Heart left ventricle (tissue), 16 donors: ENCODE data around the gene CTSA. TPM values are rescaled to one million over a fixed set of nuclear protein-coding genes. Genes with fewer than 3 reads are reported as not detected.
"Not testable (repeated sequence)": the region's sequence is repeated elsewhere in the genome, so short reads cannot be mapped to it uniquely, and the experiment has no call there.

ENCODE experiments used
- ATAC-seq, 4 donors: fragments of 200-7000 bp; cut with Tn5 transposase; one replicate each; pipeline ENCODE4 v1.9.1; 2020 to 2022; ENCODE audit warnings: moderate library complexity in 4 of 4, mild to moderate bottlenecking in 3 of 4, moderate number of reproducible peaks in 1 of 4
- DNase-seq, 5 donors: peaks; one replicate each; pipeline ENCODE4 v3.0.0-alpha.2; 2020
- H3K27ac ChIP-seq, 12 donors: fragments of 200-600 bp; sonication (generic) in 4 of 12; one replicate each; pipeline versions ENCODE4 v1.5.0 to v1.8.0; 2016 to 2022; ENCODE audit warnings: mild to moderate bottlenecking in 2 of 12
- H3K27me3 ChIP-seq, 9 donors: fragments of 200-600 bp; sonication (generic) in 2 of 9; one replicate each; pipeline versions ENCODE4 v1.5.1 to v1.8.0; 2016 to 2022; ENCODE audit warnings: mild to moderate bottlenecking in 3 of 9
- H3K36me3 ChIP-seq, 9 donors: fragments of 200-600 bp; sonication (generic) in 2 of 9; one replicate each; pipeline versions ENCODE4 v1.5.0 to v1.8.0; 2018 to 2022; ENCODE audit warnings: mild to moderate bottlenecking in 2 of 9
- H3K4me1 ChIP-seq, 12 donors: fragments of 200-600 bp; sonication (generic) in 4 of 12; one replicate each; pipeline versions ENCODE4 v1.5.0 to v1.8.0; 2016 to 2022; ENCODE audit warnings: mild to moderate bottlenecking in 3 of 12
- H3K4me3 ChIP-seq, 12 donors: fragments of 200-600 bp; sonication (generic) in 4 of 12; one replicate each; pipeline versions ENCODE4 v1.5.0 to v1.8.0; 2017 to 2022; ENCODE audit warnings: mild to moderate bottlenecking in 9 of 12, moderate library complexity in 4 of 12
- H3K9me3 ChIP-seq, 12 donors: fragments of 200-600 bp; sonication (generic) in 4 of 12; one replicate each; pipeline versions ENCODE4 v1.5.0 to v1.8.0; 2016 to 2022; ENCODE audit warnings: mild to moderate bottlenecking in 1 of 12
- POLR2A ChIP-seq, 2 donors: fragments of 450-650 bp; IDR thresholded peaks; one replicate each; pipeline ENCODE4 v1.6.1; 2017; ENCODE audit warnings: antibody characterized with exemption in 2 of 2, mild to moderate bottlenecking in 2 of 2, moderate library complexity in 2 of 2
- WGBS, 4 donors: extraction: QIAGEN DNeasy Blood & Tissue Kit in 2 of 4; methylation state at CpG; one replicate each; pipeline versions ENCODE4 v1.1.5 to v1.1.7; 2013 to 2018; 5-methylcytosine and 5-hydroxymethylcytosine counted together
- intact Hi-C, 10 donors: fragments of 100-400 bp; cut with DNase I; formaldehyde crosslinking; loops; one replicate each; pipeline versions ENCODE4 v1.11.1 to v1.14.2; 2022
- polyA plus RNA-seq, 2 donors: library from polyadenylated mRNA; stranded (reverse); fragments of 200-250 nt; gene quantifications; one replicate each; pipeline ENCODE4 v1.2.3, GENCODE V29; 2013
- total RNA-seq, 9 donors: library from RNA; depleted of rRNA in 2 of 9; stranded (reverse); fragments of >200 nt in 2 of 9; fragmentation: NEBNext Ultra II Directional in 3 of 9; extraction: Animal tissue kit (Norgen Biotek cat#: 25700) in 3 of 9; gene quantifications; one replicate each; pipeline versions ENCODE4 v1.1.0 to v1.2.4, GENCODE V29; 2016 to 2023
- TF ChIP-seq, protein P1 (sequence below), 12 donors: fragments of 200-600 bp; sonication (generic) in 4 of 12; IDR thresholded peaks; one replicate each; pipeline versions ENCODE4 v1.5.0 to v1.8.0; 2018 to 2022; ENCODE audit warnings: antibody characterized with exemption in 12 of 12, mild to moderate bottlenecking in 5 of 12
- donor health status: ischemic (EF 13 %, LVEDD 7.1; RV severe dilation, severe dysfunction).
- donor health status: healthy with polysubstance abuse.
- donor health status: DM: no; HTN: yes; CAD: no.
- donor health status: DM: no; HTN: no; CAD: no.
- donor health status: ischemic (EF 25% LVEDD 6.9; RV normal size, moderate dysfunction).
- donor health status: ischemic (EF 25% LVEDD 5.7; RV mildly dilated, moderate dysfunction).
- donor health status: healthy.
- donor health status: DM: yes; HTN: yes; CAD: no.
- donor health status: ischemic (EF 35%, LVEDD 5.7; RV mildly dilated, moderate dysfunction).
- donor health status: nonischemic (EF 11% LVEDD 7.7; RV severe dilation, severe dysfunction).
- donor health status: DM: yes; HTN: yes; CAD: no.
- donor health status: PGD.
- donor health status: ischemic (EF 29% LVEDD 5.4; RV normal size, mild dysfunction).
- donor health status: nonischemic (EF 23%, LVEDD 6.1; RV moderate dilation, normal function).

Gene CTSA
- total and polyA plus RNA-seq, 11 donors: 62.5 to 214 (median 107) TPM

- ATAC-seq: no peak
Observed at GRCh38 chr20:45926731-45927070, 35.6 kb downstream of the CTSA start.

DNA sequence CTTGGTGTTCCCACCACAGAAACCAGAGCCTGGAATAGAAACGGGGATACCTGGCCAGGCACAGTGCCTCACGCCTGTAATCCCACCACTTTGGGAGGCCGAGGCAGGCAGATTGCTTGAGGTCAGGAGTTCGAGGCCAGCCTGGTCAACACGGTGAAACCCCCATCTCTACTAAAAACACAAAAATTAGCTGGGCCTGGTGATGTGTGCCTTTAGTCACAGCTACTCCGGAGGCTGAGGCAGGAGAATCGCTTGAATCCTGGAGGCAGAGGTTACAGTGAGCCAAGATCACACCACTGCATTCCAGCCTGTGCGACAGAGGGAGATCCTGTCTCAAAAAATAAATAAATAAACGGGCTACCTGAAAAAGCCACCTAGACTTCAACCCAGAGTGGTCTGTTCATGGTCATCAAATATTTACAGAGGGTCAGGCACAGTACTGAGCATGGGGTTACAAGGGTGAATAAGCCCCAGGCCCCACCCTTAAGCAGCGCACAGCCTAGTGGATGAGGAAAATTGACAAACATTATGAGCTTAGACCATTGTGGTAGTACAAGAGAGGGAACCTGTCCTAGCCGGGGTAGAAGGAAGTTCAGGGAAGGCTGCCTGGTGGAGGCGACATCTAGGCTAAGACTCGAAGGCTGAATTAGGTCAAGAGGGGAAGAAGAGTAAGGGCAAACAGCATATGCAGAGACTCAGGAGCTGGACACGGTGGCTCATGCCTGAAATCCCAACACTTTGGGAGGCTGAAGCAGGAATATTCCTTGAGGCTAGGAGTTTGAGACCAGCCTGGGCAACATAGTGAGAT is 36.1 kb downstream of the CTSA start:
- no peak for TF ChIP-seq POLR2A (IDR thresholded peaks at IDR 0.05)
- TF ChIP-seq, protein P1, sequence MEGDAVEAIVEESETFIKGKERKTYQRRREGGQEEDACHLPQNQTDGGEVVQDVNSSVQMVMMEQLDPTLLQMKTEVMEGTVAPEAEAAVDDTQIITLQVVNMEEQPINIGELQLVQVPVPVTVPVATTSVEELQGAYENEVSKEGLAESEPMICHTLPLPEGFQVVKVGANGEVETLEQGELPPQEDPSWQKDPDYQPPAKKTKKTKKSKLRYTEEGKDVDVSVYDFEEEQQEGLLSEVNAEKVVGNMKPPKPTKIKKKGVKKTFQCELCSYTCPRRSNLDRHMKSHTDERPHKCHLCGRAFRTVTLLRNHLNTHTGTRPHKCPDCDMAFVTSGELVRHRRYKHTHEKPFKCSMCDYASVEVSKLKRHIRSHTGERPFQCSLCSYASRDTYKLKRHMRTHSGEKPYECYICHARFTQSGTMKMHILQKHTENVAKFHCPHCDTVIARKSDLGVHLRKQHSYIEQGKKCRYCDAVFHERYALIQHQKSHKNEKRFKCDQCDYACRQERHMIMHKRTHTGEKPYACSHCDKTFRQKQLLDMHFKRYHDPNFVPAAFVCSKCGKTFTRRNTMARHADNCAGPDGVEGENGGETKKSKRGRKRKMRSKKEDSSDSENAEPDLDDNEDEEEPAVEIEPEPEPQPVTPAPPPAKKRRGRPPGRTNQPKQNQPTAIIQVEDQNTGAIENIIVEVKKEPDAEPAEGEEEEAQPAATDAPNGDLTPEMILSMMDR (IDR thresholded peaks at IDR 0.05): no peak
- Histone ChIP-seq H3K9me3 (no peaks in the 10 kb centered on the region), H3K4me3 (no peak overlapping the region), H3K36me3 (no peaks in the 10 kb centered on the region), H3K27ac (no peak overlapping the region), H3K27me3 (no peaks in the 10 kb centered on the region), H3K4me1 (peaks cover 2 to 35% (median 21%) of the 10 kb centered on the region in 12 donors)
- no peak for ATAC-seq
- intact Hi-C loops: no loop called here
- DNase-seq: no peak
- WGBS, 4 donors: 85 to 88% (median 86%) methylated on average over 13 to 14 of the region's 14 CpGs

More at GRCh38 chr20:45926731-45927070, 35.6 kb downstream of the CTSA start:
- DNase-seq: no peak
- peaks cover 3 to 41% (median 26%) of the 10 kb centered on the region in 12 donors for H3K4me1 ChIP-seq
- TF ChIP-seq, protein P1 (IDR thresholded peaks at IDR 0.05): no peak
- no peak for TF ChIP-seq POLR2A (IDR thresholded peaks at IDR 0.05)
- intact Hi-C loops: no loop called here
- H3K36me3 ChIP-seq: no peaks in the 10 kb centered on the region
- no peak overlapping the region for H3K27ac ChIP-seq
- WGBS, 4 donors: 71 to 92% (median 81%) methylated on average over 2 of the region's 2 CpGs
- H3K4me3 ChIP-seq: no peak overlapping the region
- no peaks in the 10 kb centered on the region for H3K27me3 ChIP-seq
- no peaks in the 10 kb centered on the region for H3K9me3 ChIP-seq

DNA sequence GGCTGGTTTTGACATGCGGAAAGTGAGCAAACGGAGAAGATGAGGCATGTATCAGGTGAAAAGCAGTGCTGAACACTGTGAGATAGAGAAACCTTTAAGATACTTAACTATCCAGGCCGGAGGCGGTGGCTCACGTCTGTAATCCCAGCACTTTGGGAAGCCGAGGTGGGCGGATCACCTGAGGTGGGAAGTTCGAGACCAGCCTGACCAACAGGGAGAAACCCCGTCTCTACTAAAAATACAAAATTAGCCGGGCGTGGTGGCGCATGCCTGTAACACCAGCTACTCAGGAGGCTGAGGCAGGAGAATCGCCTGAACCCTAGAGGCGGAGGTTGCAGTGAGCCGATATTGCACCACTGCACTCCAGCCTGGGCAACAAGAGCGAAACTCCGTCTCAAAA is 40.5 kb downstream of the CTSA start:
- H3K4me1 ChIP-seq: peaks cover 0 to 24% (median 17%) of the 10 kb centered on the region in 12 donors
- ATAC-seq, H3K27me3 ChIP-seq, H3K27ac ChIP-seq, H3K36me3 ChIP-seq, H3K4me3 ChIP-seq, H3K9me3 ChIP-seq, DNase-seq: not testable (repeated sequence)
- intact Hi-C loops: loop anchor here in 4 of 10 donors (2.0 to 10.0 kb wide), 4 partner anchors 39 to 97 kb away; partner anchors contain the start of genes CTSA (in 2 of the 4), NEURL2 (in 2 of the 4), SNX21 (in 2 of the 4) and ZNF335 (in 1 of the 4)
- 92 to 97% (median 94%) methylated on average over 17 of the region's 17 CpGs for WGBS, 4 donors

DNA sequence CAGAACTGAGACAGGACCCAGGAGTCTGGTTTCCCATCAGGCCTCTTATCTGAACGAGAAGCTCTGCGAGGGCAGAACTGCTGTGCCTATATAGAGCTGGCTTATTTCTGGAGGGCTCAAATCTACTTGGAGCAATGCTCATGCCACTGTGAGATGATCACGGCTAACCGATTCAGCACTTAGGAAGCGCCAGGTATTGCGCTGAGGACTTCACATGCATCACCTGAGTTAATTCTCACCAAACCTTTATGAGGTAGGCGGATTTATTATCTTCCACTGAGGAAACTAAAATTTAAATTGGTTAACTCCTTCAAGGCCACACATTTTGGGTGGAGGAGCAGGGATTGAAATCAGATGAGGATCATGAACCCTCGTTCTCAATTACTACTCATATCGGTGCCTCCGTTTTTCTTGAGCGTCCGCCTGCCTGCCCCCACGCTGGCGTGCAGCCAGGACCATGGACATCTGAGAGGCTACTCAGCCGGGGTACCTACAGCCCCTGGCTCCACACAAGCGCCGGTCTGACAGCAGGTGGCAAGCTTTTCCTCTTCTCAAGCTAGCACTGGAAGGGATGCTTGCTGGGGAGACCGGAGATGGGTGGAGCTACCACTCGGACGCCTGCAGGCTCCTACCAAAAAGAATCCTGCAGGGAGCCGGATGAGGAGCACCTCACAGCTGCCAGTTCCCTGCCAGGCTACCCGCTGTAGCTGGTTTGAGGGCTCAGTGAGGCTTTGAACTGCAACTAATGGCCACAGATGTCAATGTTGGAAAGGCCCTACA is 42.3 kb downstream of the CTSA start:
- WGBS, 4 donors: 23 to 24% (median 24%) methylated on average over 20 to 22 of the region's 22 CpGs
- no peaks in the 10 kb centered on the region for H3K27me3 ChIP-seq
- TF ChIP-seq POLR2A (IDR thresholded peaks at IDR 0.05): peak in 1 of 2 donors; percentile 16
- TF ChIP-seq, protein P1 (IDR thresholded peaks at IDR 0.05): peak in 10 of 12 donors; percentile 7 to 56 (median 30)
- H3K36me3 ChIP-seq: peaks cover 0 to 22% (median 14%) of the 10 kb centered on the region in 9 donors
- no peaks in the 10 kb centered on the region for H3K9me3 ChIP-seq
- H3K4me1 ChIP-seq: peaks cover 0 to 28% (median 20%) of the 10 kb centered on the region in 12 donors
- H3K4me3 ChIP-seq: peak overlapping the region; percentile 79 to 100 (median 99)
- peak overlapping the region; percentile 99 to 100 (median 100) for H3K27ac ChIP-seq
- peak; percentile 78 to 82 (median 79) for DNase-seq
- intact Hi-C loops: loop anchor here in 8 of 10 donors (1.0 to 10.0 kb wide), 10 partner anchors 22 to 99 kb away; partner anchors contain the start of genes CTSA (in 6 of the 8), NEURL2 (in 6 of the 8), SNX21 (in 2 of the 8) and ACOT8 (in 1 of the 8)
- ATAC-seq: peak; percentile 16 to 61 (median 38)
